Activated CD4-positive, alpha-beta T cell treated with anti-CD3 and anti-CD28 coated beads for 1 hour (primary cell): Measurements from ENCODE around the gene MYOF.

Experiments used
- DNase-seq: peaks from one replicate; pipeline ENCODE4 v3.0.0-alpha.2; 2020

The MYOF gene, protein sequence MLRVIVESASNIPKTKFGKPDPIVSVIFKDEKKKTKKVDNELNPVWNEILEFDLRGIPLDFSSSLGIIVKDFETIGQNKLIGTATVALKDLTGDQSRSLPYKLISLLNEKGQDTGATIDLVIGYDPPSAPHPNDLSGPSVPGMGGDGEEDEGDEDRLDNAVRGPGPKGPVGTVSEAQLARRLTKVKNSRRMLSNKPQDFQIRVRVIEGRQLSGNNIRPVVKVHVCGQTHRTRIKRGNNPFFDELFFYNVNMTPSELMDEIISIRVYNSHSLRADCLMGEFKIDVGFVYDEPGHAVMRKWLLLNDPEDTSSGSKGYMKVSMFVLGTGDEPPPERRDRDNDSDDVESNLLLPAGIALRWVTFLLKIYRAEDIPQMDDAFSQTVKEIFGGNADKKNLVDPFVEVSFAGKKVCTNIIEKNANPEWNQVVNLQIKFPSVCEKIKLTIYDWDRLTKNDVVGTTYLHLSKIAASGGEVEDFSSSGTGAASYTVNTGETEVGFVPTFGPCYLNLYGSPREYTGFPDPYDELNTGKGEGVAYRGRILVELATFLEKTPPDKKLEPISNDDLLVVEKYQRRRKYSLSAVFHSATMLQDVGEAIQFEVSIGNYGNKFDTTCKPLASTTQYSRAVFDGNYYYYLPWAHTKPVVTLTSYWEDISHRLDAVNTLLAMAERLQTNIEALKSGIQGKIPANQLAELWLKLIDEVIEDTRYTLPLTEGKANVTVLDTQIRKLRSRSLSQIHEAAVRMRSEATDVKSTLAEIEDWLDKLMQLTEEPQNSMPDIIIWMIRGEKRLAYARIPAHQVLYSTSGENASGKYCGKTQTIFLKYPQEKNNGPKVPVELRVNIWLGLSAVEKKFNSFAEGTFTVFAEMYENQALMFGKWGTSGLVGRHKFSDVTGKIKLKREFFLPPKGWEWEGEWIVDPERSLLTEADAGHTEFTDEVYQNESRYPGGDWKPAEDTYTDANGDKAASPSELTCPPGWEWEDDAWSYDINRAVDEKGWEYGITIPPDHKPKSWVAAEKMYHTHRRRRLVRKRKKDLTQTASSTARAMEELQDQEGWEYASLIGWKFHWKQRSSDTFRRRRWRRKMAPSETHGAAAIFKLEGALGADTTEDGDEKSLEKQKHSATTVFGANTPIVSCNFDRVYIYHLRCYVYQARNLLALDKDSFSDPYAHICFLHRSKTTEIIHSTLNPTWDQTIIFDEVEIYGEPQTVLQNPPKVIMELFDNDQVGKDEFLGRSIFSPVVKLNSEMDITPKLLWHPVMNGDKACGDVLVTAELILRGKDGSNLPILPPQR (N-terminal part only)

DNA sequence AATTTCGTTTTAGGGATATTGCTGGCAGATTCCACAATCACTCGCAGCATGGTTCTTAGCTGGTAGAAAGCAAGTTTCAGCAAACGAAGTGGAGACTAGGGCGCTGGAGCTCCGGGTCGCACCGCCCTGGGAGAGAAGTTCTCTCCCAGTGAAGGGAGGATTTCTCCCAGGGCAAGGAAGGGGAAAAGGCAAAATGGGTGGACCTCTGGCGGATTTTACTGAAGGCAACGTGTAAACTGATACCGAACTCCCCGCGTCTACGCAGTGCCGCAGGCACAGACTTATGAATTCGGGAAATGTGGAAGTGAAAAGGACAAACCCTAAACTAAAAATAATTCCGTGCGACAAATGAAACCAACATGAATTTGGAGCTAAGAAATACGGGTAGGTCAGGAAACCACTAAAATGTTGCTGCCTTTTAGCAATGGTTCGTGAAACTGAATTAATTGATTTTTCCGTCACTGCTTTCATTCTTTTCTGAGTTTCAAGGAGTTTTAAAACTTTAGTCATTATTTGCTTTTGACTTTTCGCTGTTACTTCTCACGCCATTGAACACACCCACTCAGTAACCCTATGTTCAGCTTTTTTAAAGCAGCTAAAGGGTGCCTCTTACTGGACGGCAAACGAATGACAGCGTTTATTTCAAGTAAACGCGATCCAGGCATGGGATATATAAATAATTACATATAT, at the start of gene MYOF:
Gene MYOF, minus strand, starts transcription at position 190 of the 690 bp plus-strand sequence. Its CDS starts 140 bp downstream, at position 50.
- DNase-seq = no peak

DNA sequence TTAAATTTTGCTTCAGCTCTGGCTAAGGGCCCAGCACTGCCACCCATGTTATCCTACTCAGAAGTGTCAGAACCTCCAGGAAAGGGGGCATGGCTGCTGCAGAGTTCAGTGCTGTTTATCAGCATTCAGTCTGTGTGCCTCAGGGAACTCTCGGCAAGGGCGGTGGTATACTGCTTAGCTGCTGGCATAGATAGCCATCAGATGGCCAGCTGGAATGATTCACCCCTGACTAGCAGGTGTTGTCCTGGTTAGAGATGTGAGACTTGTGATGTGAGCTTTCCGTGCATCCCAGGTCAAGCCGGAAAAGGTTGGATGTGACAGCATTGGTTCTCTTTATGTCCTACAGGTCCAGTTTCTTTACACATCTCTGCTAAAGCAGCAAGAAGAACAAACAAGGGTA, 36.4 kb upstream of the MYOF start:
- no peak for DNase-seq

DNA sequence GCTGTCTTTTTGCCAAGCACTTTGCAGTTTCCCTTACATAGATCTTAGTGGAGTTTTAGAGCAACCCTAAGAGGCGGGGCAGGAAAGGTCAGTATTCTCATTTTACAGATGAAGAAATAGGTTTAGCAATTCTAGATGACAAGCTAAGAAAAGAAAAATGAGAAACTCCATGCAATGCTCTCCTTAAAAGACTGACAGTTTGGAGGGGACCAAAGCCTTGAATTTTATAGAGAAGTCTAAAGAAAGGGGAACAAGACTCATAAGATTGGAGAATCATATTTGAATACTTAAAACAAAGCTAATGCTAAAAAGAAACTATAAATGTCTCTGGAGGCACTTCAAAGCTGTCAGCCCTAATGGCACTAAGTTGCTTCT, 33.9 kb upstream of the MYOF start:
- DNase-seq = no peak

DNA sequence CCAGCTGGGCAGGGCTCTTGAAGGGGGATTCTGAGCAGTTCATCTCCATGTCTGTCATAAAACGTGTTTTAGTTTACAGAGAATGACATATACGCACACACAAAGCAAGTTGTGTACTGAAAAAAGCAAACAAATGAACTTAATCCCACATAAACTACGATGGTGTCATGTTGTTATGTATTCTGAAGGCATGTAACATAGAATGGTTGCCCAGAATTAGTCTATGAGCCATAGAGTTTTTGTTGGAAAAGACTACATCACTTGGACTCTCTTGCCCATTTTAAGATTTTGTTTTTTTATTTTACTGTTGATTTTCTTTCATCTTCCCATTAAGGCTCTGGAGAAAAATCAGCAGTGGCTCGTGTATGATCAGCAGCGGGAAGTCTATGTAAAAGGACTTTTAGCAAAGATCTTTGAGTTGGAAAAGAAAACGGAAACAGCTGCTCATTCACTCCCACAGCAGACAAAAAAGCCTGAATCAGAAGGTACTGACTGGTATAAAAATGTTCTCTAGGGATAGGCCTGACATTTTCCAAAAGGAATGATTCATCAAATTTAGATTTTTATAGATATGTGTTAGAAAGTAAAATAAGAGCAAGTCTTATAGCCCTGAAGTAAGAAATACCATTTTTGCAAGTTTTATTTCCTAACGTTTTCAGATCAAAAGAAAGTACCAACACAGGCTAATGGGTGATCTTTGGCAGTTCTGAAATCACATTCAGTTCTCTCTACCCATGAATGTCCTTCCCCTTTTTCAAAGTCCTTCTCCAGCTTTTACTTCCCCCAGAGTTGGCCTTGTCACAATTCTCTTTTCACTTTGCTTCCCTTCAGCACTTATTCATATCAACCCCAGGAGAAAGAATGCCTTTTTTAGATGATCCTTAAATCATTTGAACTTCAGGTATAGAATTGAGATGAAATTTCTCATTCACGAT, 33.2 kb upstream of the MYOF start:
- DNase-seq = no peak

DNA sequence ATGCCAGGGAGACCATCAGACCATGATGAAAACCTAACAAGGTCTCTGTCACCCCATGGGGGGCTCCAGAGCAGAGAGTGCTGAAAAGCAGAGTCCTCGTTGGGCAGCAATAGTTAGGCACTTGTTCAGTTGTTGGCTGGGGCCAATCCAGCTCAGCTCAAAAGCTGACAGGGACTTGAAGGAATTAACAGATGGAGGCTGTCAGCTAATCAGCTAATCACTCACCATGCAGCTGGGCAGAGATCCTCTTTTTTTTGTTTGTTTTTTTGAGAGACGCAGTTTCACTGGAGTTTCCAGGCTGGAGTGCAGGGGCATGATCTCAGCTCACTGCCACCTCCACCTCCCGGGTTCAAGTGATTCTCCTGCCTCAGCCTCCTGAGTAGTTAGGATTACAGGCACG, 32.4 kb upstream of the MYOF start:
- DNase-seq = no peak

DNA sequence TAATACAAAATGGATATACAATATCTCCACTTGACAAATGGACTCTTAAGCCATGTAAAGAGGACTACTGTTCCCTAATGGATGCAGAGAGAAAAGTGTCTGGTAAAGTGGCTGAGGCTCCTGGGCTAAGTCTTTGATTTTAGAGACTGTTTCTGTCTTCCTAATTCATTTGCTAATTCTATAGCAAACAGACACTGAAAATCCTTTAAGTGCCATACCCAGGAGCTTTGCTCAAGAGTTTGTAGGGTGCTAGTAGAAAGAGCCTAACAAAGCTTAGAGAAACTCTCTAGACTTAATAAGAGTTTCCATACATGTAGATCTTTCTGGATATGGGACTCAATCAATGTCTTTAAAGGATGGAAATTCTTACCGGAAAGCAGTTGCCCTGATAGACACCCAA, 31.0 kb upstream of the MYOF start:
- DNase-seq = no peak

DNA sequence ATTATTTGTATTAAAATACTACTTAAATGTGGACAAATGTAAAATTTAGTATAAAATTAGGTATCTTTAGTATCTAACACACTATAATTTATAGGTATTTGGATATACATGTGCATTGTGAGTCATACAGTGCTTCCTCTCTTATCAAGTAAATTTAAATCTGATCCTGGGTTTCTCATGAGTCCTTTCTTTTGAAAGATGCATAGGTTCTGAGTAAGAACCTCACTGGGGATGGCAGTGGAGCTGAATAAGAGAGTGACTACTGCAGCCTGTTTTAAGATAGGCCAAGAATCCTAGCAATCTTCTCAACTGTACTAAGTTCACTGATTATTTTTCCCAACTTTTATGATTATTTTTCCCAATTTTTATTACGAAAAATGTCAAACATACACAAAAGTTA, 30.4 kb upstream of the MYOF start:
- DNase-seq = no peak

DNA sequence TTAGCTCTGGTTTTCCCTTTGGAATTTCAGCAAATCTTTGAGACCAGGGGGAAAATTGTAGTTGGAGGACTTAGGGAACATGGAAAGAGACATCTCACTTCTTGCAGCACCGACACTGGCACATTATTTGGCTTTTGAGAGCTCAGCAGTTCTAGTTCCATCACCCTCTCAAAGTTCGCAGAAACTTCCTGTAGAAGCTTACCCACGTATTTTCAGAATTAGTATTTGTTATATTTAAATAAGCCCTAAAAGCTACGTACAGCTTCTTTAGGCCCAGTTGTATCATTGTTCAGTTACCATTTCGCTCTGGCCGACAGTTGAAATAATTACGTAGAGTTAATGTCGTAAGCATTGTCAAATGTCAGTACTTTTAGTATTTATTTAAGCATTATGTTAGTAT, 27.7 kb upstream of the MYOF start:
- DNase-seq = no peak

DNA sequence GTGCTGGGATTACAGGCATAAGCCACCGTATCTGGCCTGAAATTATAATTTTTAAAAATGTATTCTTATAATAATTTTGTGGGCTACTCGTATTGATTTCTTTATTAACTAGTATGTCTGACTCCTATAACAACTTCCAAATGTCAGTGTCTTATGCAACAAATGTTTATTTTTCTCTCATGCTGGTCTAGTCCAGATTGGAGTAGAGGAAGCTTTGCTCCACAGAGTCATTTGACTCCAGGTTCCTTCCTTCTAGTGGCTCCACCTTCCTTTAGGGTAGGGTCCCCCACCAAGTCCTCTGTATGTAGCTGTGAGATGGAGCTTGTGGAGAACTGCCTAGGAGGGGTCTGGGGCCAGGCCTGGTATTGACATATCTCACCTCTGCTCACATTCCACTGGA, 22.9 kb upstream of the MYOF start:
- no peak for DNase-seq

DNA sequence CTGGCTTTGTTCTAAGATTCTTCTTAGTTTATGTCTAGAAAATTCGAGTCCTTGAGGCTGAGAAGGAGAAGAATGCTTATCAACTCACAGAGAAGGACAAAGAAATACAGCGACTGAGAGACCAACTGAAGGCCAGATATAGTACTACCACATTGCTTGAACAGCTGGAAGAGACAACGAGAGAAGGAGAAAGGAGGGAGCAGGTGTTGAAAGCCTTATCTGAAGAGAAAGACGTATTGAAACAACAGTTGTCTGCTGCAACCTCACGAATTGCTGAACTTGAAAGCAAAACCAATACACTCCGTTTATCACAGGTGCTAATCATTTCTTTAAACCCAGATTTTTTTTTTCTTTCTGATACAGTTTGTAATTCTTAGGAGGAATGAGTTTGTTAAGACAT, 20.9 kb upstream of the MYOF start:
- no peak for DNase-seq

DNA sequence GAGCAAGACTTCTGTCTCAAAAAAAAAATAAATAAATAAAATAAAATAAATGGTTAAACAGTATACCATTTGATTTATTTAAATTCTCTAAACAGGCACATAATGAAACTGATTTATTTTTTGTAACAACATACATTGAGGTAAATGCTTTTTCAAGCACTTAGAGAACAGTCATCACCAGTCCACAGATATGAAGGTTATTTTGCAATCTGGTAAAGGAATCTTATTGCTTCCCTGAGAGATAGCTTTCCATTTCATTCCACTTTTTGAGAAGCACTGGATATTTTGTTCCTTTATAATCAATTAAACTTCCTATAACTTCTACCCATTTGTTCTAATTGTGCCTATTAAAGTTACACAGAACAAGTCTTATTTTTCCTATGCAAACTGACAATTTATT, 19.5 kb upstream of the MYOF start:
- DNase-seq = no peak

DNA sequence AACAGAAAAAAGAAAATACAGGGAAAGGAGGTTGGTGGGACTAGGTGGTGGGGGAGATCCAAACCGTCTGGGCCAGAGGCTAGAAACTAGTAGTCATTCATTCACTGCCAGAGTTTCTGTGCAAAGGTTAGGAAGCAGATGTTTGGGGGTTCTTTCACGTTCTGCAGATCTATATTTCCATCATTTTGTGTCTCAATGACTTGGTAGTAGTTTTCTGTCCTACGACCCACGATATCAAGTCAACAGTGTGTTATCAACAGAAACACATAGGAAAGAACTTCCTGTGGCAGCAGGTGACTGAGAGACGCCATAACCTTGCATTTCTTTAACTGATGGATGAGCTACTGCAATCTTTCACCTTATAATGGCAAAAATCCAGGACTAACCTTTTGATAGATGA, 16.0 kb upstream of the MYOF start:
- DNase-seq = no peak

DNA sequence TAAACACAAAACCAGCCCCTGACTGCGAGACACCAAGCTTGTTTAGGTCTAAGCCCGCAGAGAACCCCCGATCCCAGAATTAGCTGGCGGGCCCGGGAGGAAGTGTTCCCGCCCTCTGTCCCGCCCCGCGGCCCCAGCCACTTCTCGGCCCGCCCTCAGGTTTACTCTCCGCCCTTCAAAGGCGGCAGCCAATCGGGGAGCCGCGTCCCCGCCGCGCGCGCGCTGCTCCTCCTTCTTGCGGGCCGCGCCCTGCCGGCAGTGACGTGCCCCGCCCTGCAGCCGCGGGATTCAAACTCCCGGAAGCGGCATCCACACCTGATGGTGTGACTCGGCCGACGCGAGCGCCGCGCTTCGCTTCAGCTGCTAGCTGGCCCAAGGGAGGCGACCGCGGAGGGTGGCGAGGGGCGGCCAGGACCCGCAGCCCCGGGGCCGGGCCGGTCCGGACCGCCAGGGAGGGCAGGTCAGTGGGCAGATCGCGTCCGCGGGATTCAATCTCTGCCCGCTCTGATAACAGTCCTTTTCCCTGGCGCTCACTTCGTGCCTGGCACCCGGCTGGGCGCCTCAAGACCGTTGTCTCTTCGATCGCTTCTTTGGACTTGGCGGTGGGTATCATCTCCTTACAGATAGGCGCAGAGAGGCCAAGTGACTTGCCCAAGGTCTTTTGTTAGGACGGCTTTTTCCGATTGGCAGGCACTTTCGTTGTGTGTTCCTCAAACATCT, 14.3 kb upstream of the MYOF start, which contains the start of gene CEP55:
Gene CEP55, plus strand, starts transcription at position 291 of the 720 bp plus-strand sequence. CDS start 3,440 bp downstream, outside the sequence.
- peak; percentile 90 for DNase-seq

DNA sequence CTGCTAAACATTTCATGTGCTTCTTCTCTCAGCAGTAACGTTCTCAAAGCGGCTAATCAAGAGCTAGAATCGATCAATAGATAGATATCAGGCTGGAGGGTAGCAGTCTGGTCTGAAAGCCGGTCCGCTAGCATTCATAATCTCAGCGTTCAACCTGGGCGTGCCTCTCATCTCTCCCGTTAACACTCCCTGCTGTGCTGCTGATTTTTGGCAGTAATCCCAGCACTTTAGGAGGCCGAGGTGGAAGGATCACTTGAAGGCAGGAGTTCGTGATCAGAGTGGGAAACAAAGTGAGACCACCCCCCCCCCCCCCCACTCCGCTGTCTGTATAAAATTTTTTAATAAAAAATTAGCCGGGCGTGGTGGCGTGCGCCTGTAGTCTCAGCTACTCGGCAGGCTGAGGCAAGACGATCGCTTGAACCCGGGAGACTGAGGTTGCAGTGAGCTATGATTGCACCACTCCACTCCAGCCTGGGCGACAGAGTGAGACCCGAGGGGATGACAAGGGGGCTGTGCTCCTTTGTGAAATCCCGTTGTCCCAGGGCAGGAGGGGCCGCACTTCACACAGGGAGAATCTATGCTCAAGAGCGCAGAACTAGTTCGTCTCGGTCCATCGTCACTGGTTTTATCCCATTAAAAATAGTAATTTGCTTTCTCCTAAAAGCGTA, 13.7 kb upstream of the MYOF start:
- no peak for DNase-seq

DNA sequence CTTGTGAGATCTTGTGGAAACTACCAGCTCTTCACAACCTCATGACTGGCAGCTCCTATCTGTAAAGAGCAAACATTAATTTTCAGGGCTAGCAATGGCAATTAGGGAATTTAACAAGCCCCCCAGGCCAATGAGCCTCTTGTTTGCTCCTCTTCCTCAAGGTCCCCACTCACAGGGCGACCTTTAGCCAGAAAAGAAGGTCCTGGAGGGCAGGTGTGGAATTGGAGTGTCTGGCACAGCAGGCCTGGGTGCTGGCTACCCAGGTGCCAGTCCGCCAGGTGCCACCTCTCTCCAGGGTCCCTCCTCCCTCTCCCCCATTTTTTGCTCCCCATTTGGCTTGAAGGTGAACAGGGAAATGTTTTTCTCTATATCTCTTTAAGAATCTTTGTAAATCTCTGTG, 12.4 kb upstream of the MYOF start:
- DNase-seq = no peak

DNA sequence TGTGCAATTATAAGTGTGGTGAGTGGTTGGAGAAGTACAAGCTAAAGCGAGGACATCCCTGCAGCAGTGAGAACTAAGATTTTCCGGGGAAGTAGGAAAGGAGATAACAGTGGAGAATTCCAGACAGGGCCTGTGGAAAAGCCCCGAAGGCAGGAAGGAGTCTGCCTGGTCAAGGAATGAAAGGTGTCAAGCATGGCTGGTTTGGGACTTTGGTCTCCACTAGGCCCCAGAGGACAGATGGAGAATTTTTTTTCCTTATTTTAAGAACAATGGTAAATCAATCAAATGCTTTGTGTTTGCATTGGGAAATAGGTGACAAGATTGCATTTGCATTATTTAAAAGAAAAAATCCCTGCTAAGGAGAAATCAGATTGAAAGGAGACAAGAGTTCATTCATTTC, 11.0 kb upstream of the MYOF start:
- no peak for DNase-seq

DNA sequence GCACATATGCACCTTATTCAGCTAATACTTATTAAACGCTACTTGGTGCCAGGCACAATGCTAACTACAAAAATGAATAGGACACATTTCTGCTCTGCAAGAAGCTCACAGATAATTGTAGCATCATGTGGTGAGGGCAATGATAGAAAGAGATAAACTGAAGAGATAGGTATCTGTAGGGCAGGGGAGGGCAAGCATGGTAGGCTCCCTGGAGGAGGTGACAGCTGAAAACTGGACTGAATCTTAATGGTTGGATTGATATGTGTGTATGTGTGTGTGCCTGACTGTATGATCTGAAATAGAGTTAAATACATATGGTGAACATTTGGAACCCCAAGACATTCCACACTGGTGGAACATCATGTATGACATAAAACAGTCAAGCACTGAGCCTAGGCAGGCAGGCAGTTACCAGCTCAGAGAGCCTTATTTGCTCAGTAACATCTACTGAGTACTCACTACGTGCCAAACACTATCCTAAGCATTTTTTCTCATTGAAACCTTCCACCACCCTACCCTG, 9.5 kb upstream of the MYOF start:
- DNase-seq = no peak

DNA sequence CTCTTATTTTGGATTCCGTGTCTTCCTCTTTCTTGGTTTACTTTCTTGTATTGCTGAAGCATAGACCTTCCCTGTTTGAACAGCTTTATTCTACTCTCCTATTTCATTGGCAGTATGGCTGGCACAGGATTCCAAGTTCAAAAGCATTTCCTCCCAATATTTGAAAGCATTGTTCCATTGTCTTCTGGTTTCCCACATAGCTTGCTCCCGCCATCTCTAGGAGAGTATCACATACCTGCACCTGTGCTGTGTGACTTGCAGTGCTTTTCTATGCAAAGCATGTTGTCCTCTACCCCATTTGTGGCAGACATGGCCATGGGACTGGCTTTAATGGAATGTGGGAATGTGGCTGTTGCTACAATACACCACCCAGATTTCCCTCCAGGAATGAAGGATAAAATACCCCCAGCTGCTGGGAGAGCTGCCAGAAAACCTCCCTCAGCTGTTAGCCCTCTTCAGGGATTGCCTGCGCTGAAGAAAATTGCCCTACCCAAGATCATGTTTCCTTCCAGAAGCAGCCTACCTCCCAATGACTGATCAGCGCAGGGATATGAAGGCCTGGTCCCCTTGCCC, 6.9 kb upstream of the MYOF start:
- DNase-seq = no peak

DNA sequence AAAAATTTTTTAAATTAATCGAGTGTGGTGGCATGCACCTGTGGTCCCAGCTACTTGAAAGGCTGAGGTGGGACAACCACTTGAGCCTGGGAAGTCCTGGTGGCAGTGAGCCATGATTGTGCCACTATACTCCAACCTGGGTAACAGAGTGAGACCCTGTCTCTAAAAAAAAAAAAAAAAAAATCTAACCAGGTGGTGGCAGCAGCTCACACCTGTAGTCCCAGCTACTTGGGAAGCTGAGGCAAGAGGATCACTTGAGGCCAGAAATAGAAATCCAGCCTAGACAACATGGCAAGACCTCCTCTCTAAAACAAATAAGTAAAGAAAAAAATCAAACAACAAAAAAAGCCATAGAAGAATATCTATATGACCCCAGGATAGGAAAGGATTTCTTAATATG, 3.6 kb upstream of the MYOF start:
- DNase-seq = no peak
